GM18858 (cell line): ENCODE results near the gene INHA.

Experiments used
- ATAC-seq: cut with Tn5 transposase; IDR thresholded peaks from one replicate; pipeline ENCODE4 v1.9.1; 2021; ENCODE audit not compliant: unreplicated experiment

INHA gene

DNA sequence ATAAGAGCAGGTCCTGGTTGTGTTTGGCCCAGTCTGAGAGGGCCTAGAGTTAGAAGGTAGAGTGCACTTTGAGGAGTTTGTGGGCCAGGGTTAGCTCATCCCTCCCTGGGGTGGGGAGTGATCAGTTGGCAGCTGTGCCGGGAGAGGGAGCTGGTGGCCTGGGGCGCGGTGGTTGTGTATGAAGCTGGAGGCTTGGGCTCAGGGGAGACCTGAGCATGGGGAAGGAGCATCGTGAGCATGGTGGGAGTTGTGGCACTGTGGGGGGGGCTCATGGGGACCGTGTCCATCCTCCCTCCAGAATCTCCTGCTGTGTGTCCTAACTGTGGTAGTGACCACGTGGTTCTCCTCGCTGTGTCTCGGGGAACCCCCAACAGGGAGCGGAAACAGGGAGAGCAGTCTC lies 39.2 kb downstream of the INHA start:
- ATAC-seq: no peak

DNA sequence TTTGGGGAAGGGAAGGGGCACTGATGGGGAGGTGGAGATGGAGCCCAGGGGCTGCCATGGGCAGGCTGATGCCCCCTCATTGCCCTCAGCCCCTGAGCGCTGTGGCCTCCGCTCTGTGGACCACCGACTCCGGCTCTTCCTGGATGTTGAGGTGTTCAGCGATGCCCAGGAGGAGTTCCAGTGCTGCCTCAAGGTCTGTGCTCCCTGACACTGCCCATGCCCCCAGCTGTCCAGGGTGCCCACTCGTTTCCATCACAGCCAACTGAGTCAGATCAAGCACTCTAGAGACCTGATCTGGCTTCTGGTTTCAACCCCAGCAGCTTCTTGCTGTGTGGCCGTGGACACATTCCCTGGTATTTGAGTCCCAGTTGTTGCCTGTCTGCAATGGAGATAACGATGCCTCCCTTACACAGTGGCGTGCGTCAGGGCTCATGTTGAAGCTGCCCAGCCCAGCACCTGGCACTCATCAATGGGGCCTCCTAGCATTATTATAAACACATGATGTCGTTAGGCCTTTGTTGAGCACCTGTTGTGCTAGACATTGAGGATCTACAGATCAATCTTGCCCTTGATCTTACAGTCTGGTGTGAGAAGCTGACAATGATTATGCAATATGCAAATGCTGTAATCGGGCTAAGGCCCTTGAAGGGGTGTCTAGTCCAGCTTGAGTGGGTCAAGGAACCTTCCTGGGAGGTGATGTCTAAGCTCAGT lies 39.9 kb downstream of the INHA start:
- ATAC-seq: no peak

DNA sequence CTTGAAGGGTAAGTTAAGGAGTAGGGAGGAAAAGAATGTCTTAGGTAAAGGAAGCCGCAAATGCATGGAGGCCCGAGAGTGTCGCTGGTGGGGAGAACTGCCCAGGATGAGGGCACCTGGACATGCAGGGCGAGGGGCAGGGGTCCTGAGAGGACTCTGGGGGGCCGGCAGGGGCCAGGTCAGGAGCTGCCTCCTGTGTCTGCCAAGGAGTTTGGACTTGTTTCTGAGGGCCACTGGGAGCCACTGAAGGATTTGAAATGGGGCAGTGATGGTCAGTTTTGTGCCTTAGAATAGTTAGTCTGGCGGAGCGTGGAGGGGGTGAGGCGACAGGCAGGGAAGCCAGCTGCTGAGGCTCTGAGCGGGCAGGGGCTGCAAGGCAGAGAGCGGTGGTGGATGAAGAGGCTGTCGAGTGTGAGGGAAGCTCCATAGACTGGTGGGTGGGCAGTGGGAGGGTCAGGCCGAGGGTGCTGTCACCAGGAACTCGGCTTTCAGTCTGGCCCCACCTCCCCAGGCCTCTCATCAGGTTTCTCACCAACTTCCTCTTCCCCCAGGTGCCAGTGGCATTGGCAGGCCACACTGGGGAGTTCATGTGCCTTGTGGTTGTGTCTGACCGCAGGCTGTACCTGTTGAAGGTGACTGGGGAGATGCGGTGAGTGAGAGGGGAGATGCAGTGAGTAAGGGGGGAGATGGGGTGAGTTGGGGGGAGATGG lies 40.6 kb downstream of the INHA start:
- peak; percentile 73 for ATAC-seq

DNA sequence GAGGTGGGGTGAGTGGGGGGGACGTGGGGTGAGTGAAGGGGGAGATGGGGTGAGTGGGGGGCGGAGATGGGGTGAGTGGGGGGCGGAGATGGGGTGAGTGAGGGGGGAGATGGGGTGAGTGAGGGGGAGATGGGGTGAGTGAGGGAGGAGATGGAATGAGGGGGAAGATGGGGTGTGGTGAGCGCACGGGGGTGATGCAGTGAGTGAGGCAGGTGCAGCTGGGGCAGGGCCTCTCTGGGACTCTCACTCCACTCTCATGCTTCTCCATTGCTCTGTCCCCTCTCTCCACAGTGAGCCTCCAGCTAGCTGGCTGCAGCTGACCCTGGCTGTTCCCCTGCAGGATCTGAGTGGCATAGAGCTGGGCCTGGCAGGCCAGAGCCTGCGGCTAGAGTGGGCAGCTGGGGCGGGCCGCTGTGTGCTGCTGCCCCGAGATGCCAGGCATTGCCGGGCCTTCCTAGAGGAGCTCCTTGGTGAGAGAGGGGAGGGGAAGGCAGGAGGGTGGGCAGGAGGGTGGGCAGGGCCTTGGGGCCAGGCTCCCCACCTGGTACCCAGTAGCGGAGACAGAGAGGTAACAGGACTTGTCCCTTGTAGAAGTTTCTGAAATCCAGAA lies 41.5 kb downstream of the INHA start:
- no peak for ATAC-seq

DNA sequence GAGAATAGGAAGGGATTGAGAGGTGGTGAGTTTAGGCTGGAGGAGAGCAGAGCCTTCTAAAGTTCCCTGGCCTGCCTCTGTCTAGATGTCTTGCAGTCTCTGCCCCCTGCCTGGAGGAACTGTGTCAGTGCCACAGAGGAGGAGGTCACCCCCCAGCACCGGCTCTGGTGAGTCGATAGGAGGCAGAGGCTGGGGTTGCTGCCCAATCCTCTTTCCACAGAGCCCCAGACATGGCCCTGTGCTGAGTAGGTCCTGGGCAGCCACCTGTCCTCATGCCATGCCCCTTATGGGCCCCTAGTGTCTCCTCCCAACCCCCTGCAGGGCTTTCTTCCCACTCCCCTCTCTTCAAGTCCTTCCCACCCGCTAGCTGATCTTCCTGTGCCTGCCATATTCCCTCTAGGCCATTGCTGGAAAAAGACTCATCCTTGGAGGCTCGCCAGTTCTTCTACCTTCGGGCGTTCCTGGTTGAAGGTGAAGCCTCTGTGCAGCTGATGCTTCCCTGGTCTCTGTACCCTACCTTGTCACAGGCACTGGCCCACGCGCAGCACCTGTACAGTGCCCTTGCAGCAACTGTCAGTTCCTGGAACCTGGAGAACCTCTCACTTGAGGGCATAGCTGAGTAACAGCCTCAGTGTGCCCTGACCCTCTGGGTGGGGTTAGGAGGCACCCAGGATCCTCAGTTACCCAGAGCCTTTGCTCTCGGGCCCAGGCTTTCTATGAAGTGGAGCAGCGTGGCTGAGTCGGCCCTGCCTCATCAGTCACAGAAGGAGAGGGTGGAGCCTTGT lies 42.2 kb downstream of the INHA start:
- no peak for ATAC-seq

DNA sequence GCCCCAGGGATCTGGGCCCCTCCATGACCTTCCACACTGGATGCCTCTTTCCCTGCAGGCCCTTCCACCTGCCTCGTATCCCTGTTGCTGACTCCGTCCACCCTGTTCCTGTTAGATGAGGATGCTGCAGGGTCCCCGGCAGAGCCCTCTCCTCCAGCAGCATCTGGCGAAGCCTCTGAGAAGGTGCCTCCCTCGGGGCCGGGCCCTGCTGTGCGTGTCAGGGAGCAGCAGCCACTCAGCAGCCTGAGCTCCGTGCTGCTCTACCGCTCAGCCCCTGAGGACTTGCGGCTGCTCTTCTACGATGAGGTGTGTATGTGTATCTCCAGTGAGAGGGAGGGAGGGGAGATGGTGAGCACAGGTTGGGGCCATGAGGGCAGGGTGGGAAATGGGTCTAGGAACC lies 42.9 kb downstream of the INHA start:
- no peak for ATAC-seq

DNA sequence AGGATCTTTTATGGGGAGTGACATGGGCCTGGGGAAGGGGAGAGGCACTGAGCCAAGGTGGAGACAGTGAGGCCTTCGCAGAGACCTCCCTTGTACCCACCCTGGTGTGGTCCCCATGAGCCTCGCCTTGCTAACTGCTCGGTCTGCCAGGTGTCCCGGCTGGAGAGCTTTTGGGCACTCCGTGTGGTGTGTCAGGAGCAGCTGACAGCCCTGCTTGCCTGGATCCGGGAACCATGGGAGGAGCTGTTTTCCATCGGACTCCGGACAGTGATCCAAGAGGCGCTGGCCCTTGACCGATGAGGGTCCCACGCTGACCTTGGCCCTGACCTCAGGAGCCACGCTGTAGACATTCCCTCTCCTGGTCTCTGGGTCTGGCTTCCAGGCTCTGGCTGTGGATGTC lies 43.8 kb downstream of the INHA start:
- no peak for ATAC-seq

DNA sequence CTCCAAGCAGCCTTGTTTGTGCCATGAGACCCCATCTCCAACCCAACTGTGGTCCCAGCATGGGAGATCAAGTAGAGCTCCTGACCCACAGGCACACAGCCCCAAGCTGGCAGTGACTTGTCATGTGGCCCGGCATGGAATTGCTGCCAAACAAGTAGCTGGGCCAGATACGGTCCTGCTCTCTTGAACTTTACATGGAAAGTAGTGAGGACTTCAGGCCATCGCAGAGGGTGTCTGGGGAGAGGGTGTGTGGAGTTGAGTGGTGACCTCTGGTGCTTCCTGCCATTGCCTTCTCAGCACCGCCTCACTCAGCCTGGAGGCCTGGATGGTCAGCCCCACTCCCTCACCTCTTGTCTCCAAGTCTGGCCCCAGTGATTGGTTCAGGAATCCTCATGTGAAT lies 44.4 kb downstream of the INHA start:
- no peak for ATAC-seq

DNA sequence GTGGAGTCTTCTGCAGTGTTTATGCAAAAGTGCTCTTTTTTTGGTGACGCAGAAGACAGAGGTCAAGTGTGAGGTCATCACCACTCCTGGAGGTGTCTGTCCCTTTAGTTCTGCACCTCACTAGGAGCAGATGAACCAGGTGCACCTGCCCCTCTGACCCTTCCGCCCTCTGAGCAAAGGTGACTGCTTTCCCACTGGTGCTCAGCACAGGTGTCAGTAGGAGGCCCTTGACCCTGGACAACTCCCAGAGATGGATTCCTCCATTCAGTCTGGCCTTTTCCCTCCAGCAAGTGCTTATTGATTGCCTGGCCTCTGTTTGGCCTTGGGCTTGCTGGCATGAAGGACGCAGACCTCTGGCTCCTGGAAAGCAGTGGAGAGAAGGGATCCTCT lies 46.6 kb downstream of the INHA start:
- ATAC-seq: no peak

DNA sequence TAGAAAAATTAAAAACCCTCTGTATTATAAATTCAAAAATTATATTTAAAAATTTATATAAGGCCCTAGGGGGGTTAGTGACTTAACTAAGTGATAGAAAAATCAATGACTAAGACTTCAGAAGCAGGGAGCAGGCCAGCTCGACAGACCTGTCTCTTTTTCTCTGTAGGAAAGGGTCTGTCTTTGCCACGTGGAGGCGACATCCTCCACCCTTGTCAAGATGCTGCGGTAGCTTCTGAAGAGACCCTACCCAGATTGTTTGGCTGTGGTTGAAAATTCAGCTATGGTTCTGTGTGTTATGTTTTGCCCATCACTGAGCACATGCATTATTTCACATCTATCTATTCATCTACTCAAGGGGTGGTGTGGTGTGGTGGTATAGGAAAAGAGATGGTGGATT lies 47.1 kb downstream of the INHA start:
- no peak for ATAC-seq

DNA sequence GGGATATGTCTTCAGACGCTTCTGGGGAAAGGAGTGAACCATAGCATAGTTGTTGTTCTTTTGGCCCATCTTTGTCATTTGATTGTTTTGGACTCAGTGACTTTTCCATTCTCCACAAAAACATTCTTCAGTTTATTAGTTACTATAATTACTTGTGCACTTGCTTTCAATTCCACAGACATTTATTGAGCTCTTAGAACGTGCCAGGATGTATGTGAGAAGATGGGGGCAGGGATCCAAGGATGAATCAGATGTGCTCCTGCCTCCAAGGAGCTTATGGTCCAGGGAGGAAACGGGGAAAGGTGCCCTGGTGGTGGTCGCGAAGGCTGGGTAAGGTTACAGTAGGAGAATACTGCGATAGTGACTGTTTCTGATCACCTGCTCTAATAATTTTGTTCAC lies 48.4 kb downstream of the INHA start:
- ATAC-seq: no peak

DNA sequence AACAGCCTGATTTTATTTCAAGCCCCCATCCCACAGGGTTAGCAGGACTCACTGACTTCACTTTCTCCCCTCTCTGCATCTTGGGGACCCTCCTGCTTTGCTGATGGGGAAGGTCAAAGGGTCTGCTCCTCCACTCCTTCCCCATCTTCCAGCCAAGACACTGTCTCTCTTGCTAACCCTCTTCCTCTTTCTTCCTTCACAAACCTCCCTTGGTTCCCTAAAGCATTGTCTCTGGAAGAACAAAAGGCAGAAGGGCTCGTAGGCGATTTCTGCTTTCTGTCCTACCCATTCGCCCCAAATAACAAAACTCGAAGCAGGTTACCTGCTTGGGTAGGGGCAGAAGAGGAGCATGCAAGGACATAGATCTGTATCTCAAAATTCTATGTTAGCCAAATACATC lies 49.8 kb downstream of the INHA start:
- no peak for ATAC-seq

DNA sequence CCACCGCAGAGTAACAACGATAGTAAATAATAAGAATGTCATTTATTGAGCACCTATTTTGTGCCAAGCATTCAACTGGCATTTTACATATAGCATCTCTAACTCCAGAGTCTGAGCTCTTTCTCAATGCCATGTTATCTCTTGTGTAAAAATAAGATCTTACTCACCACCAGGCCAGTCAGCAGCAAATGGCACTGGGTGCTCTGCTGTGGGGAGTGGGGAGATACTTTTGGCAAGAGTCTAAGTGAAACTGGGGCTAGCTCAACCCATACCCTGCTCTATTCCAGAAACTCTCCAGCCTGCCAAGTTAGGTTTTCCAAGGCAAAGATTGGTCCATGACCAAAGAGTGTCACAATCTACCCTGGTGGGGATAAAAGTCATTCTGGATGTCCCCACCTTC lies 50.4 kb downstream of the INHA start:
- ATAC-seq: no peak

DNA sequence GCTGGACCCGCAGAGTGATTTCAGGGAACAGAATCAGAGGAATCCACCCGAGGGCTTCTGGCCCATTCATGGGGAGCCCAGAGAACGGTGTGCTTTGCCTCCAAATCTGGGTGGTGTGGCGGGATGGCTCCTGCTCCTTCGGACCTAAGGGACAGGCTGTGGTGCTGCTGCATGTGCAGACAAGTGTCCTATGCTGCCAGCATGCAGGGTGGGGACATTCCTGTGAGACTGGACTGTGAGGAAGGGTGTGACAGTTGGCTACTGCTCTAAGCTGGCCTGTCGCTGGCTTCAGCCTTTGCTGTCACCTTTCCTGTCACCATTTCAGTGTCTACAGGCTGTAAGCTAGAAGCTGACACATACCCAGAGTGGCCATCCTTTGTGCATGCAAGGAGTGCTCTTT lies 52.5 kb downstream of the INHA start:
- ATAC-seq: no peak

DNA sequence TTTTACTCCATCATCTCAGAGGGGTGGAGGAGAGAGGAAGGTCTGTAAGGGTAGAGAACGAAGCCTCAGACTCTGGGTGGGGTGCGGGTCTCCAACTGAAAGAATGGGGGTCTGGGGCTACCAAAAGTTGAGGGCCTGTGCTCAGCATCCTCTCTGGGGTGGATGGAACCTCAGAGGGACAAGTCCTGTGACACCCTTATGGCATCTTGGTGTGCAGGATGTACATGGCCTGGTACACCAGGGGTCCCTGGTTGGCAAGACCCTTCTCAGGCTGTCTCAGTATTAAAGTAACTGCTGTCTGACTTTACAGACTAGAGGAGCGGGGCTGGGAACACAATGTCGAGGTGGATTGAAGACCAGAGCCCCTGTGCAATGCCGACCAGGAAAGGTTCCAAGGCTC lies 53.1 kb downstream of the INHA start:
- no peak for ATAC-seq
